WI38 (cell line): ENCODE measurements around the gene SPSB1.

Experiments
- H3K4me3 ChIP-seq: 2 replicates; pipeline ENCODE4 v1.5.1; 2011; ENCODE audit warnings: low read depth, mild to moderate bottlenecking, control low read depth, low read length
- CTCF ChIP-seq: IDR thresholded peaks from 2 replicates; pipeline ENCODE4 v1.5.1; 2012; ENCODE audit warnings: low read depth, mild to moderate bottlenecking, control low read depth, low read length

Gene SPSB1

GRCh38 chr1:9273177-9273576, 19.5 kb upstream of the SPSB1 start:
- no peak overlapping the region for H3K4me3 ChIP-seq
- TF ChIP-seq CTCF: no peak

- TF ChIP-seq CTCF: no peak
- H3K4me3 ChIP-seq: no peak overlapping the region
Measured at GRCh38 chr1:9275161-9275560, 17.5 kb upstream of the SPSB1 start.

GRCh38 chr1:9275567-9276034, 17.1 kb upstream of the SPSB1 start:
- H3K4me3 ChIP-seq: 0 out of 2 replicates have a peak overlapping the region, but pooled peaks have one; percentile 1
- no peak for TF ChIP-seq CTCF

GRCh38 chr1:9278116-9278515, 14.6 kb upstream of the SPSB1 start:
- no peak overlapping the region for H3K4me3 ChIP-seq
- TF ChIP-seq CTCF: no peak

- H3K4me3 ChIP-seq: no peak overlapping the region
- no peak for TF ChIP-seq CTCF
Measured at GRCh38 chr1:9278585-9279153, 14.0 kb upstream of the SPSB1 start.

- H3K4me3 ChIP-seq: no peak overlapping the region
- no peak for TF ChIP-seq CTCF
Measured at GRCh38 chr1:9279172-9279840, 13.4 kb upstream of the SPSB1 start.
